Stimulated activated CD4-positive, alpha-beta T cell treated with anti-CD3 and anti-CD28 coated beads, TNF-alpha, amount 100 ng/mL, for 48 hours (primary cell): Measurements from ENCODE around the gene UNC5C.

Source experiments
- DNase-seq, 3 donors: peaks; one replicate each; pipeline ENCODE4 v3.0.0-alpha.2; 2020; ENCODE audit warnings: low read depth in 3 of 3

UNC5C gene

DNA sequence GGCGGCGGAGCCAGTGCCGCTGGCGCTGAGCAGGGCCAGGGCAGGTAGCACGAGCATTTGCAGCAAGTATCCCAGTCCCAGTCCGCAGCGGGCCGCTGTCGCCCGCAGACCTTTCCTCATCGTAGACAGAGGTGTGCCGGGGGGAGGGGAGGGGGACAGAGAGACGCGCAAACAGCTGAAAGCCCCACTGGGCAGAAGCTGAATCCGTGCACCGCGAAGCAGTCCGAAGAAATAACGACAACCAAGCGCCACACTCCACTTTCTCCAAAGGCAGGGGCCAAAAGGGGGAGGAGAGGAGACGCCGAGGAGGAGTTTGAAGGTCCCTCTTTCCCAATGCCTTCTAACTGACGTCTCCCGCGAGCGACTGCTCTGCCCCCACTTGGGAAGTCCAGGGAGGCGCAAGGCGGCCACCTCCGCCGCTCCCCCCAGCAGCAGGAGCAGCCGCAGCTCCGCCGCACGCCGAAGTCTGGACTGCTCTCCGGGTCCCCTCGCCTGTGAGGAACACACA lies at the start of gene UNC5C:
TSS of gene UNC5C (minus strand) at position 236 of the 508 bp plus-strand sequence.
- DNase-seq, result no peak

DNA sequence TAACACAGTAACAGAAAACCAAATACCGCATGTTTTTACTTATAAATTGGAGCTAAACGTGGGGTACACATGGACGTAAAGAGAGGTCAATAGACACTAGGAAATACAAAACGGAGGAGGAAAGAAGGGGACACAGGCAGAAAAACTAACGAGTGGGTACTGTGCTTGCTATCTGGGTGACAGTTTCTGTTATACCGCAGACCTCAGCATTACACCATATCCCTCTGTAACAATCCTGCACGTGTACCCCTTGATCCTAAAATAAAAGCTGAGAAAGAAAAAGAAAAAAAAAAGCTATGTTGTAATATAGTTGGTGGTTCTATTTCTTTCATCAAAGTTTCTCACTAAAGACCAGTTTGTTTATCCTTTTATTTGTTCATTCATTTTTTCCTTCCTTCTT lies 47.9 kb upstream of the UNC5C start:
- no peak for DNase-seq

DNA sequence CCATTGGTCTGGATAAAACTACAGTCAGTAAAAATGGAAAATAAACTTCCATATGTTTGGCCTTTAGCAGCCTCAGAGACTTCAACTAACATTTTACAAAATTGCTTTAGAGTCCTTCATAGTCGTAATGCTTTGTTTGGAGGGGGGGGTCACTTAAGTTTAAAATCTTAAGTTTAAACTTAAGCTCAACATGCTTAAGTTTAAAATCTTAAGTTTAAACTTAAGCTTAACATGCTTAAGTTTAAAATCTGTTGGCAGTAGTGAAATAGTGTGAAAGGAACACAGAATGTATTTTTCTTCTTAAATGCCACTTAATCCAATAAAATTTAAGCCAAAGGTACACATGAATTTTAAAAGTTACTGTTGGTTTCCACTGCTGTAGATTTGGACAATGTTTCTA lies 45.9 kb upstream of the UNC5C start:
- no peak for DNase-seq

DNA sequence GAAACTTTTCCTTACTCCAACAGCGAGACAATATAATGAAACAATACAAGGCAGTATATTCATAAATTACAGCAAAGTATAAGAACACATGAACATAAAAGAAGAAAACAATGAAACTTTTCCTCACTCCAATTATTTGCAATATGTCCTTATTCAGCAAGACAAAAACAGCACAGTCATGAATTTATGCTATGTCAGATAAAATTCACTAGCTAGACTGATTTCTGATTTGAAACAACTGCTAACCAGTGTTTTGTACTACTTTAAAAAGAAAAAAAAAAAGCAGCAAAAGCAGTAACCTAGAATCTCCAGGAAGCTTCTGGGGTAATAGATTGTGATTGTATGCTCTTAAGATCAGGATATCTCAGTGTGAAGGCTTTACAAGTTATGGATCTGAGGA lies 45.2 kb upstream of the UNC5C start:
- no peak for DNase-seq

DNA sequence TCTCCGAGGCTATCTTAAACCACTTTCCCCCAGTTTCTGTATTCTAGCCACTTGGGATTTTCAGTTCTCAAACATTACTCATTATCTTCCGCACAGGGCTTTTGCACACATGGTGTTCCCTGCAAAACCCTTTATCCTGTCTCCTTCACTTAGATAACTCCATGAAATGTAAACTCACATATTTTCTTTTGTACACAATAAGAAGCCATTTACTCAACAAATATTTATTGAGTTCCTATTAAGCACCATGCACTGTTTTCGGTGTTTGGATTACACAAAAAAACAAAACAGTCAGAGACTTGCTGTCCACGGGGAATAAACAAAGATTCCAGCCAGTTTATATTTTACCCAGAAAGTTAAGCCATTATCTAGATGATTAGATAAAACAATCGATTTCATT lies 42.5 kb upstream of the UNC5C start:
- no peak for DNase-seq

DNA sequence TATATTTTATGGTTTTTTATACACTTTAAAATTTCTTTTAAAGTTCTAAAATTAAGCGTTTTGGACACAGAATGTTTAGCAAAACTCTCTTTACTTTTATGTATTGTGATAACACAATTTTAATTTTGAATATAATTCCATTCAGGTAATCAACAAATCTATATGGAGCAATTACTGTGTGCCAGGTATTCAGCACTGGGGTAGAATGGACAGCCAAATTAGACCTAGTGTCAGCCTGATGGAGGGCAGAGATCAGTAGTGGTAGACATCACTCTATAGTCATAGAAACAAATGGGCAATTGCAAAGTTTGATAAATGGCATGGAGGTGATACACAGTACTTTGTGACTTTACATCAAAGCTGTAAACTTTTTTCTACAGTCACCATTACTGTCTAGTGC lies 41.8 kb upstream of the UNC5C start:
- no peak for DNase-seq

DNA sequence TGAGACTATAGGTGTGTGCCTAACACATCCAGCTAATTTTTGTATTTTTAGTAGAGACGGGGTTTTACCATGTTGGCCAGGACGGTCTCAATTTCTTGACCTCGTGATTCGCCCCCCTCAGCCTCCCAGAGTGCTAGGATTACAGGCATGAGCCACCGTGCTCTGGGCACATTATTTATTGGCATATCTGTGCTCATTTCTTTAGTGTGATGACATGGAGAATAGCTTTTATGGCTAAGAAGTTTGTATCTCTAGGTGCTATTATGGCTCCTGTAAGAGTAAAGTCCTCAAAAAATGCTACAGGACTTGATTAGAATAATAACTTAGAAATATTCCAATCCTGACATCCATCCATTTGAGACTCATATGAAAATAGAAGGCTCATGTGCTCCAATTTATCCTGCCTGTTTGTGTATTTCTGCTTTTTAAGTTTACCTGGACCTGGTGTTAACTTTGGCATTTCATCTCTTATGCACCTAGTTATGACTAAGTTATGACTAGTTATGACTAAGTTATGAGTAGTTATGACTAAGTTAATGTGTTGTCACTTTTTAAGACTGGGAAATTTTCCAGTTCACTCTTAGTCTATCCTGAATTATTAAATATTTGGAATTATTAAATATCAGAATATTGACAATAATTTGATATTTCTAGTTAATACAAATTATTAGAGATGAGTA lies 36.4 kb upstream of the UNC5C start:
- no peak for DNase-seq

DNA sequence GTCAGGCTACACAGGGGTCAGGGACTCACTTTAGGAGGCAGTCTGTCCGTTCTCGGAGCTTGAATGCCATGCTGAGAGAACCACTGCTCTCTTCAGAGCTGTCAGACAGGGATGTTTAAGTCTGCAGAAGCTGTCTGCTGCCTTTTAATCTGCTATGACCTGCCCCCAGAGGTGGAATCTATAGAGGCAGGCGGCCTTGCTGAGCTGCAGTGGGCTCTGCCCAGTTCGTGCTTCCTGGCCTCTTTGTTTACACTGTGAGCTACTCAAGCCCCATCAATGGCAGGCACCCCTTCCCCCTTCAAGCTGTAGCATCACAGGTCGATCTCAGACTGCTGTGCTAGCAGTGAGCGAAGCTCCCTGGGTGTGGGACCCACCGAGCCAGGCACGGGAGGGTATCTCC lies 31.5 kb upstream of the UNC5C start:
- no peak for DNase-seq

DNA sequence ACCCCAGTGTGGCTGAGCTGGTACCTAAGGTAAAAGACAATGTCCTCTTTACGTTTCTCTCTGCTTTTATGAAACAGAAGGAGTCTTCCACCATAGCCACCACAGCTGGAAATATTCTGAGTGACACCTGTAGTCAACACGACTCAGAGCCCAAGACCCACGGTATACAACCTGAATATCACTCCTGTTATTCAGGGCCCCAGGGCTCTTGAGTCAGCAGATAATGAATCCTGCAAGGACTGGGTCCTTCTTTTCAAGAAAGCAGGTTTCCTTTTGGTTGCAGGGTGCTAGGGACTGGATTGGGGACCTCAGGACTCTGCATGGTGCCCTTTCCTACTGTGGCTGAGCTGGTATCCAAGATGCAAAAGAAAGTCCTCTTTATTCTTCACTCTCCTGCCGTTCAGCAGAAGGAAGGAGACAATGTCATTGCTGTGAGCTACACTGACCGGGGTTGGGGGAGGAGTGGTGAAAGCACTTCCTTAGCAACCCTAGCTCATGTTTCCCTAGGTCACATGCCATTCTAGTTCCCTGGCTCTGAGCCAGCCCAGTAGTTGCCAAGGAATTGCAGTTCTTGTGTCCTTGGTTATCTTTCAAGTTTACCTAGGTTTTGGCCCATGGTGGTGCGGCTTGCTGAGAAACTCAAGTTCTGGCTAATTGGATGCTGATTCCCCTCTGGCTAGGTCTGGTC lies 23.7 kb upstream of the UNC5C start:
- DNase-seq, result no peak

DNA sequence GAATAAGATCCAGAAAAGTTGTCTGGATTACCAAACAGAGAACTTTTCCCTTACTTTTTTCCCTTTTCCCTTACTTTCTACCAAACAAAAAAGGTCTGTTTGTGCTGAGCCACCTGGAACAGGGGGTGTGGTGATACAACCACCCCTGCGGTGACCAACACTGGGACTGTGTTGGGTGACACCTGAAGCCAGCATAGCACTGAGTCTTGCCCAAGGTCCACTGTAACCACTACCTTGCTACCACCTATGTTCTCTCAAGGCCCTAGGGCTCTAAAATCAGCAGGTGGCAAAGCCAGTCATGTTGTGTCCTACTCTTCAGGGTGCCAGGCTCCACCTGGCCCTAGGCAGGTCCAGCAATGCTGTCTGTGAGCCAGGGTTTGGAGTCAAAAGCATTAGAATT lies 22.8 kb upstream of the UNC5C start:
- DNase-seq, result no peak

DNA sequence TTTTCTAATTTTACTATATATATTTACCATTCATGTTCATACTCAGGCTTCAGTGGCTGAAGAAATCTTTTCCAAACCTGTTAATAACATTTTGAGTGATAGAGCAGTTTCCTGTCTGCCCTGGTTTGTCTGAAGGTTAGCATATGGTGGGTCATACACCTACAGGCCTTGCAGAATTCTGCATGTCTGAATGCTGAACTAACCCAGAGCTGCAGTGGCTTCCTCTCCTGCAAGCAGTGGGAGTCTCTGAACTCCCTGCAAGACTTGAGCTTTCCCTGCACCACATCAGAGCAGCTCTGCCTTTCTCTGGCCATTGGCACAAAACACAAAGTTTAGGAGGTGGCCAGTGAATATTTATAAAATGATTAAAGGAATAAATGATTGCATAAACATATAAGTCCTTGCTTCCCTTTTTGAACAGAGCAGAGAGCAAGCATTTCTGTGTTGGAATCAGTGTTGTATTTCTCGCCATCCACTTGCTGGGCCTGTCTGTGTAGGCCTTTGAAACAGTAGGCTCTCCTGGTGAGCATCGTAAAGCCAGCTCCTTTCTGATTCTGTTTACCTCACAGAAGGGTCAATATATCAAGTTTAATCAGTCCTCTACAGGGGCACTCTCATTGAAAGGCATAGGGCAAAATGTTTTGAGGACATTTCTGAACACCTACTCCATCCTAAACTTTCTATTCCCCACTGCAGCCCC lies 15.0 kb upstream of the UNC5C start:
- DNase-seq, result no peak

DNA sequence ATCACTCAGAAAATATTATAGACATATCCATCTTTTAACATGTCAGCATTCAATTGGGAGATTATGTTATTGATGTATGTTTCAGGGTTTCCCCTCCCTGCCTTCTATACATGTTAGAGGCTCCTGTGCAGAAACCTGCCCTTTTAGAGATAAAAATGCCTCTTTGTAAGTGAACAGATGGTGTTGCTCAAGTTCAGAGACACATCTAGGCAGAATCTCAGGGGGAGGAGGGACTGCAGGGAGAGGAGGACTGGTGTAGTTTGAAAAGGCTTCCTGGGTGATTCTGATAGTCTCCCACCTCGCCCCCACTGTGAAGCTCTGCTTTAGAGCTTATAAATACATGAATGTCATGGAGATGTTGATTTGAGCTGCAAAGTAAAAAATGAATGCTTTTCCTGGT lies 12.0 kb upstream of the UNC5C start:
- no peak for DNase-seq

DNA sequence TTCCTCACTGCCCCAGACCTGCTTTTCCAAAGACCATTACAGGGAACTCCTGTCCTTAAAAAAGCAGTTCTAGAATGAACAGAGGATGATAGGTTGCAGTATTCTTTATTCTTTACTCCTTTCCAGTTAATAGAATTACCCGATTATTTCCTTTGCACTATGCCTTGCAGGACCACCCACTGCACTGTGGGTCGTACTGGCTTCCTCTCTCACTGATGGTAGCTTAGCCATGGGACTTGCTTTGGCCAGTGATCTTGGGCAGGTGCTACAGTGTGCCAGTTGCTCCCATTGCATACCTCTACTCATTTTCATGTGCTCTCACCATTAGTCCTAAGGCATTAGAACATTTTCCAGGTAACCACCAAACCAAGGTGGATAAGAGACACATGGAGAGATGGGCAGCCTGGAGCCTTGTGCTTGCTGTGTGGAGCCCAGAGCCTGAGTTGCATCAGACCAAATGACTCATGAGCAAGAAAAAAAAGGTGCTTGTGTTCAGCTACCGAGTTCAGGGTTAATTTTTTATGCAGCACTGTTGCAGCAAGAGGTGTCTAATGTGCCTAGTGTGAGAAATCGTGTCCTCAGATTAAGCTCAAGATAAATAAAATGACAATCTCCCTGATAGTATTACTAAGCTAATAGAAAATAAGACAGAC lies 7.6 kb upstream of the UNC5C start:
- DNase-seq, result no peak

DNA sequence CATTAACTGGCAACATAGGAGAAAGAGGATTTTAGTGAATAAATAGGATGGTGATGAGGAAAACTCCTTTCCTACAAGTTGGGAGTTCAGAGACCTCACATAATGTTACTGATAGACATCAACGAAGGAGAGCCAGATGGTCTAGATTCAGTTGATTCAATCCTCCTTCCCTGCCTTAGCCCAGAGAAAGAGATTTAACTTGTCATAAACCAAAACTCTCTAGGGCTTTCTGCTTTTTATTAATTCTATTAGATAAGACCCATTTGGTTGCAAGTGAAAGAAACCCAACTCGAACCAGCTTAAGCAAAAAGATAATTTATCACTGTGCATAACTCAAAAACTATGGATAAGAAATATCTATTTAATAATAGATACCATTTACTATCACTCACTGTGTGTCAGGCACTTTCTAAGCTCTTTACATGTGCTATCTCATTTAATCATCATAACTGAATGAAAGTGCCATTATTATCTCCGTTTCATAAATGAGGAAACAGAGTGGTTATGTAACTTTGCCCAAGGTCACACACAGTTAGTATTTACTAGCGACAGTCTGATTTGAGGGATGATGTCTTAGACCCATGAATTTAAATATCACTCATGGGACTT lies 4.3 kb upstream of the UNC5C start:
- DNase-seq, result no peak

DNA sequence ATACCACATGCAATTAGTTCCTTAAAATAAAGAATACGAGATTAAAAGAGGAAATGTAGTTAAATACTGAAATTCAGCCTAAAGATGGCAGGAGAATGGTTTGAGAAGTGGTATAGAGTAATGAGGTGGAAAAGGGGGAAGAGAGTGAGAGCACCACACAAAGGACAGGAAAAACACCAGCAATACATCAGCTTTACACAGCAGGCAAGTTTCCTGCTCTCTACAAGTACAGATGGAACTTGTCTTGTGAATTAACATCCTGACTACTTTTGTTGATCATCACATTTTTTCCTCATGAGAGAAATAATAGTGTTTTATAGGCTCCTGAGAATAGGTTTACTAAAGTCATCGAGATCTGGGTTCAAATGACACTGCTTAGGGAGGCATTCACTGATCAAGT lies 2.9 kb upstream of the UNC5C start:
- no peak for DNase-seq

DNA sequence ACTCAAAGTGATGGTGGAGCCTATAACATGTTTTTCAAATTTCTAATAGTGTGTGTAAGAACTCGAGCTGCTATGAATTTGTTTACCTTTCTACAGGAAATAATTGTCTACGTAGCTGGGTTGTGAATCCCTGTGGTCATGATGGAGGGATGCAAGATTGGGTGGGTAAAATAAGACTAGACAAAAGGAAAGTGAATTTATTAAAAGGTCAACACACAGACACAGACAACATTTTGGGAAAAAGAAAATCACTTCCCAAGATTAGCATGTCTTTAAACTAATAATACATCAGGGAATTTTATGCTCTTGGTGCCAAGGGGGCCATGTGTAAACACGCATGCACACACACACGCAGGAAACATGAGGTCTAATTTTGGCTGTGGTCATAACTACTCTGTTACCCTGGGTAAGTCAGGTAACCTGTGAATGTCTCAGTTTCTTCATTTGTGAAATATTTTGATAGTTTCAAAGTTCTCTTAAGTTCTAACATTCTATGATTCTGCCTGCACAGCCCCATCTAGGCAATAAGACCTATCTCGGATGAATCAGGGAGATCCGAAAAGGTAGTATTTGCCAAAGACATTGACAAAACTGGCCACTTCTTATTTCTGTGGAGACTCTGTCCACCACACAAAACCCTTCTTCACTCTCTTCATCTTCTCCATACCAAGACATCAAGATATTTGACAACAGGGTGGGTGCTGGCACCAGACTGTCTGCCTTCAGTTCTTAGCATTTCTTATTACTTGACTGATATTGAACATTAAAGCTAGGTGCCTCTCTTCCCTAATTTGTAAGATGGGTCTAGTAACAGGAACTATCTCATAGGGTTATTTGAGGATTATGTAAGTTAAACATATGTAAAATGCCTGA lies 1.6 kb upstream of the UNC5C start:
- no peak for DNase-seq

DNA sequence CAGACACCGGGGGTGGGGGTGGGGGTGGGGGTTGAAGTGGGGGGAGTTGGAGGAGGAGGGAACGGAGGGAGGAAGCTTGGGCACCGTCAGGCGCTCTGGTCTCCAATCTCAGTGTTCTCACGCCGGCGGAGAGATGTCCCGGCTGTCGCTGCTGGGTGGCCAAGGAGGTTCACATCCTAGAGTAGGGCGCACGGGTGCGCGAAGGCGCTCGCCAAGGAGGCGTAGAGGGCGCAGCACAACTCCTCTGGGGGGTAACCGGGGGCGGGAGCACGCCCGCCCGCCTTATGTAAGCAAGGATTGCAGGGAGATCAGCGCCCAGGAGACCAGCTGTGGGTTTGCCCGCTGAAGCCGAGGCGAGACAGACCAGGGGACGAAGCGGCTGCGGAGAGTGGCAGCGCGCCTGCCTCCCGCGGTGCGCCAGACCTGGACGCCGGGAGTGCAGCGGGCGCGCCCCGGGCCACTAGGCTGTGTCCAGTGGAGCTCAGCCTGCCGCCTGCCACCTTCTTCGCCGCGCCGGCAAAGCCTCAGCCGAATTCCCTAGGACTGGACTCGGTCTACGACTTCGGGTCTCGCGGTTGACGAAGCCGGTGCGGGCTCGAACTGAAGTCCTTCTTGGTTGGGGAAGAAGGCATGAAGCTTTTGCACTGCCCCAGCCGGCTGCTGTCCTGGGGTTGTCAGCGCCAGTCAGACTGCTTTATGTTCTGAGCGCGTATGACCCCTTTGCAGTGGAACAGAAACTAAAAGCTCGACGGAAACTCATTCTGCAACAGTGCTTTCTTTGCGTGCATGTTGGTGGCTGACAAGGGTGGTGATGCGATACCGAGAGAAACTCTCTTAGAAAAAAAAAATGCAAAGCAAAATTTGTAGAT lies 707 bp upstream of the UNC5C start:
- DNase-seq, result no peak

DNA sequence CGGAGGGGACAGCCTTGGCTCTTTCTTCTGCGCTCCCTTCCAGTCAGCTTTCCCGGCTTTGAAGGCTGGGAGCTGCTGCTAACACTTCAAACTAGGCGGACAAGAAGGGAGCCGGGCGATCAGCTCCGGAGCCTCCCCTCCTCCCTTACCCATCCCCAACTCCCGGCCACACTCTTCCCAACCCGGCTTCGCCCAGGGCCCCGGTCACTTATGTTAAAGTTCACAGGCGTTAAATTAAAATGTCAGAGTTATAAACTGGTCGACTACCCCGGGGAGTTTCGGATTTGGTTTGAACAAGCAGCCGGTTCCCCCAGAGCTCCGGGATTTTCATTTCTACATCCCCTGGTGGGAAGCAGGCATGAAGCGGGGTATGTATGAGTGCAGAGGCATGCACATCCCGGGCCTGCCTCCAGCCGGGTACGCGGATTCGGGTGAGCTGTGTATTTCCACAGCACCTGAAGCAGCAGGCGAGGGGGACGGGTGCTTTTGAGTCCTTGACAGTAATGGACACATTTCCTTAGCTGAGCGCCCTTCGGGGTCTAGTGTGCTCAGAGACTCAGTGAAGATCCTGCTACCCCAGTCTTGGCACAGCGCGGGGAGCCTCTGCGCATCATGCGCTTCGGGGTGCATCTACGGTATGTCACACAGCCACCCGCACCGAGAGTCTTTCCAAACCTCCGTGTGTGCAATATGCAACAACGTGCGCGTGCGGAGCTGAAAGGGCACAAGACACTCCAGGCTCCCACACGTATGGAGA lies 880 bp downstream of the UNC5C start:
- DNase-seq, result no peak
